ENCODE data around the gene AATF. TPM values are rescaled to one million over a fixed set of nuclear protein-coding genes. Genes with fewer than 3 reads are reported as not detected.

Gene AATF
- total and polyA plus RNA-seq, 9 of the 15 experiments (the other 6 are each of a cell fraction or from before 2014, with no cell fraction given): 34.5 to 133 (median 90.1) TPM

DNA sequence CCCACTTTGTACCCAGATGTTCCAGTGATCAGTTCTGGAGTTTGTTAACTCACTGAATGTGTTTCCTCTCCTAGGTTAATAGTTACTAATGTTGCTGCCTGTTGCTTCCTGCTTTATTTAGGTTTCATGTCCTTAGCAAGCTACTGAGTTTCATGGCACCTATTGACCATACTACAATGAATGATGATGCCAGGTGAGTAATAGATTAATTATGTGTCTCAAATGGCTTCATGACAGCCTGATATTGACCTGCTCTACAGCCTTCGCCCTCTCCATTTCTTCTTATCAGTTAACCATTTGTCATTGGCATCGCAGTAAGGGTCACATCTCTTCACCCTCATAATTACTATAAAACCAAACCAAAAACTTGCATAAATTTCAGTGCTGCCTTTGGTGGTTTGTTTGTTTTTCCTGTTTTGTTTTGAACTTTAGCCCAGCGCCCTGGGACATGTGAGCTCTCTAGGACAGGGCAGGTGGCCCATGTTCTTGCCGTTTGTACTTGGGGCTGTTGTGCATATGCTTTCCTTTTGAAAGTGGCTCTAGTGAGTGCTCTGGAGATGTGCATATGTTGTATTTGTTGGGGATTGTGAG is 82.8 kb downstream of the AATF start (continued):
- TF ChIP-seq RBM14 (IDR thresholded peaks at IDR 0.05; ENCODE audit: borderline replicate concordance, insufficient read depth, low read depth, low read length): no peak
- no peak for TF ChIP-seq ZNF23 (CRISPR knock-in tag; IDR thresholded peaks at IDR 0.05)
- TF ChIP-seq, protein P1, sequence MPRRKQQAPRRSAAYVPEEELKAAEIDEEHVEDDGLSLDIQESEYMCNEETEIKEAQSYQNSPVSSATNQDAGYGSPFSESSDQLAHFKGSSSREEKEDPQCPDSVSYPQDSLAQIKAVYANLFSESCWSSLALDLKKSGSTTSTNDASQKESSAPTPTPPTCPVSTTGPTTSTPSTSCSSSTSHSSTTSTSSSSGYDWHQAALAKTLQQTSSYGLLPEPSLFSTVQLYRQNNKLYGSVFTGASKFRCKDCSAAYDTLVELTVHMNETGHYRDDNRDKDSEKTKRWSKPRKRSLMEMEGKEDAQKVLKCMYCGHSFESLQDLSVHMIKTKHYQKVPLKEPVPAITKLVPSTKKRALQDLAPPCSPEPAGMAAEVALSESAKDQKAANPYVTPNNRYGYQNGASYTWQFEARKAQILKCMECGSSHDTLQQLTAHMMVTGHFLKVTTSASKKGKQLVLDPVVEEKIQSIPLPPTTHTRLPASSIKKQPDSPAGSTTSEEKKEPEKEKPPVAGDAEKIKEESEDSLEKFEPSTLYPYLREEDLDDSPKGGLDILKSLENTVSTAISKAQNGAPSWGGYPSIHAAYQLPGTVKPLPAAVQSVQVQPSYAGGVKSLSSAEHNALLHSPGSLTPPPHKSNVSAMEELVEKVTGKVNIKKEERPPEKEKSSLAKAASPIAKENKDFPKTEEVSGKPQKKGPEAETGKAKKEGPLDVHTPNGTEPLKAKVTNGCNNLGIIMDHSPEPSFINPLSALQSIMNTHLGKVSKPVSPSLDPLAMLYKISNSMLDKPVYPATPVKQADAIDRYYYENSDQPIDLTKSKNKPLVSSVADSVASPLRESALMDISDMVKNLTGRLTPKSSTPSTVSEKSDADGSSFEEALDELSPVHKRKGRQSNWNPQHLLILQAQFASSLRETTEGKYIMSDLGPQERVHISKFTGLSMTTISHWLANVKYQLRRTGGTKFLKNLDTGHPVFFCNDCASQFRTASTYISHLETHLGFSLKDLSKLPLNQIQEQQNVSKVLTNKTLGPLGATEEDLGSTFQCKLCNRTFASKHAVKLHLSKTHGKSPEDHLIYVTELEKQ (CRISPR knock-in tag; IDR thresholded peaks at IDR 0.05): no peak
- TF ChIP-seq RB1 (IDR thresholded peaks at IDR 0.05; ENCODE audit: low read depth): no peak
- no peak for TF ChIP-seq KLF6 (CRISPR knock-in tag; IDR thresholded peaks at IDR 0.05; ENCODE audit: borderline replicate concordance)
- no peak for TF ChIP-seq BCOR (IDR thresholded peaks at IDR 0.05)

DNA sequence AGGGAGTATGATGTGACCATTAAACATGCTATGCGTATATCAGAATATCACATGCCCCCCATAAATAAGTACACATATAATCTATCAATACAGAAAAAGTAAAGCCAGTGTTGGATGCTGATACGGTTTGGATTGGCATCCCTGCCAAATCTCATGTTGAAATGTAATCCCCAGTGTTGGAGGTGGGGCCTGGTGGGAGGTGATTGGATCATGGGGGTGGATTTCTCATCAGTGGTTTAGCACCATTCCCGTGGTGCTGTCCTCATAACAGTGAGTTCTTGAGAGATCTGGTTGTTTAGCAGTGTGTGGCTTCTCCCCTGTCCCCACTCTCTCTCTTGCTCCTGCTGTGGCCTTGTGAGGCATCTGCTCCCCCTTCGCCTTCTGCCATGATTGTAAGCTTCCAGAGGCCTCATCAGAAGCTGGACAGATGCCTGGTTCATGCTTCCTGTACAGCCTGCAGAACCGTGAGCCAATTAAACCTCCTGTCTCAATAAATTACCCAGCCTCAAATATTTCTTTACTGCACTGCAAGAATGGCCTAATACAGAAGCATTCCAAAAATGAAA is 88.9 kb downstream of the AATF start:
- Histone ChIP-seq H3K4me3 (no peak overlapping the region), H3K9me3 (replicated peaks; ENCODE audit: control insufficient read depth, insufficient read depth, low read depth, low read length) (no peaks in the 10 kb centered on the region), H3K36me3 (ENCODE audit: control insufficient read depth, insufficient read depth, low read length) (peaks cover 27% of the 10 kb centered on the region), H3K27me3 (ENCODE audit: control insufficient read depth in 2 of 2, insufficient read depth in 2 of 2, low read length in 2 of 2) (no peaks in the 10 kb centered on the region), H3K4me1 (replicated peaks in 1 of 2; ENCODE audit: control insufficient read depth in 2 of 2, insufficient read depth in 2 of 2, low read length in 2 of 2) (no peaks in the 10 kb centered on the region), H2AFZ (ENCODE audit: low read depth, low read length) (no peak overlapping the region), H4K20me1 (replicated peaks; ENCODE audit: control insufficient read depth, insufficient read depth, low read length) (no peaks in the 10 kb centered on the region), H3K79me2 (ENCODE audit: control insufficient read depth, insufficient read depth, low read length) (no peaks in the 10 kb centered on the region), H3K9me1 (ENCODE audit: control insufficient read depth, insufficient read depth, low read length) (no peaks in the 10 kb centered on the region), H3K4me2 (ENCODE audit: insufficient read depth, low read length) (no peak overlapping the region), H3K27ac (ENCODE audit: extremely low read depth, low read depth, low read length) (no peak overlapping the region), H3K9ac (ENCODE audit: insufficient read depth in 1 of 2, low read depth in 2 of 2, low read length in 2 of 2) (no peak overlapping the region)
- intact Hi-C loops (cut with micrococcal nuclease): no loop called here
- in situ Hi-C loops (cut with MboI): no loop called here
- ATAC-seq (no peak), DNase-seq (ENCODE audit: extremely low read depth in 1 of 4, low spot score in 3 of 4) (no peak), FAIRE-seq (no peak)
- BruUV-seq (replicated peaks): no TSS peak
- ChIA-PET CTCF (ENCODE audit: low intra/inter-chr PET ratio) (no interaction called here), POLR2A (interaction anchor here (1.4 to 1.8 kb wide), 2 partner anchors 10 to 11 kb away, joined by 3 read pairs; no protein-coding TSS in a partner anchor)
- 69% methylated on average over 5 of the region's 5 CpGs for WGBS (ENCODE audit: insufficient coverage, low coverage, missing lambda C conversion rate)
- TF ChIP-seq ZNF780A (CRISPR knock-in tag; IDR thresholded peaks at IDR 0.05) (no peak), CBFB (CRISPR knock-in tag; IDR thresholded peaks at IDR 0.05) (no peak), MEF2D (tag; conservative IDR thresholded peaks at IDR 0.05; ENCODE audit: low read depth) (no peak), EZH2 (IDR thresholded peaks at IDR 0.05; ENCODE audit: borderline replicate concordance, low read depth, low read length) (no peak), NEUROD1 (IDR thresholded peaks at IDR 0.05; ENCODE audit: borderline replicate concordance, low read depth, low read length, partially characterized antibody) (no peak), TAF1 (IDR thresholded peaks at IDR 0.05; ENCODE audit: control insufficient read depth, extremely low read depth, insufficient read depth, low read length, severe bottlenecking) (no peak), SREBF2 (CRISPR knock-in tag; IDR thresholded peaks at IDR 0.05) (no peak), MTA3 (IDR thresholded peaks at IDR 0.05; ENCODE audit: borderline replicate concordance) (no peak), ZNF263 (CRISPR knock-in tag; IDR thresholded peaks at IDR 0.05; ENCODE audit: borderline replicate concordance) (no peak), NRF1 (conservative IDR thresholded peaks at IDR 0.05 in 1 of 2, IDR thresholded peaks at IDR 0.05 in 1 of 2) (no peak)
